GM21619 (cell line): Measurements from ENCODE around the gene CAMK1D.

Experiments used
- ATAC-seq: cut with Tn5 transposase; IDR thresholded peaks from one replicate; pipeline ENCODE4 v1.9.1; 2021; ENCODE audit not compliant: unreplicated experiment

Gene CAMK1D

GRCh38 chr10:12589291-12589690, 239.9 kb downstream of the CAMK1D start:
- no peak for ATAC-seq

DNA sequence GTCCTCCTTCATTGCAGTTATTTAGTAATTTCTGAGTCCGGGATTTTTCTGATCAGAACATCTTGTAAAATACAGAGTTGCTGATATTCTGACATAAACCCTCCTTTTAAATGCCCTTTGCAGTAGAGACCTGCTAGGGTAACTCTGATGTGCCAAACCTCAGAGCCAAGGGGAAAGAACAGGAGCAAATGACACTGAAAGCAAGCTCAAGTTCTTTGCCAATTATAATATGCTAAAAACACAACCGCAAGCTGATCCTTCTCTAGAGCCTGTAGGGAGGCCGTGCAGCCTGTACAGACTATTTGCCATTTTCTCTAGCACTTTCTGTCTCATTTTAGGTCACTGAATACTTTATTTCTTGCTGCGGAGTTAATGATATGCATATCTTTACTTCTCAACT, 240.4 kb downstream of the CAMK1D start:
- ATAC-seq = no peak

GRCh38 chr10:12590675-12591659, 241.6 kb downstream of the CAMK1D start:
- no peak for ATAC-seq

GRCh38 chr10:12592967-12593366, 243.6 kb downstream of the CAMK1D start:
- ATAC-seq = no peak

- ATAC-seq = no peak
Observed at GRCh38 chr10:12594448-12594944, 245.1 kb downstream of the CAMK1D start.

- ATAC-seq = no peak
Observed at GRCh38 chr10:12595936-12596576, 246.7 kb downstream of the CAMK1D start.

GRCh38 chr10:12597176-12597575, 247.8 kb downstream of the CAMK1D start:
- ATAC-seq = no peak

DNA sequence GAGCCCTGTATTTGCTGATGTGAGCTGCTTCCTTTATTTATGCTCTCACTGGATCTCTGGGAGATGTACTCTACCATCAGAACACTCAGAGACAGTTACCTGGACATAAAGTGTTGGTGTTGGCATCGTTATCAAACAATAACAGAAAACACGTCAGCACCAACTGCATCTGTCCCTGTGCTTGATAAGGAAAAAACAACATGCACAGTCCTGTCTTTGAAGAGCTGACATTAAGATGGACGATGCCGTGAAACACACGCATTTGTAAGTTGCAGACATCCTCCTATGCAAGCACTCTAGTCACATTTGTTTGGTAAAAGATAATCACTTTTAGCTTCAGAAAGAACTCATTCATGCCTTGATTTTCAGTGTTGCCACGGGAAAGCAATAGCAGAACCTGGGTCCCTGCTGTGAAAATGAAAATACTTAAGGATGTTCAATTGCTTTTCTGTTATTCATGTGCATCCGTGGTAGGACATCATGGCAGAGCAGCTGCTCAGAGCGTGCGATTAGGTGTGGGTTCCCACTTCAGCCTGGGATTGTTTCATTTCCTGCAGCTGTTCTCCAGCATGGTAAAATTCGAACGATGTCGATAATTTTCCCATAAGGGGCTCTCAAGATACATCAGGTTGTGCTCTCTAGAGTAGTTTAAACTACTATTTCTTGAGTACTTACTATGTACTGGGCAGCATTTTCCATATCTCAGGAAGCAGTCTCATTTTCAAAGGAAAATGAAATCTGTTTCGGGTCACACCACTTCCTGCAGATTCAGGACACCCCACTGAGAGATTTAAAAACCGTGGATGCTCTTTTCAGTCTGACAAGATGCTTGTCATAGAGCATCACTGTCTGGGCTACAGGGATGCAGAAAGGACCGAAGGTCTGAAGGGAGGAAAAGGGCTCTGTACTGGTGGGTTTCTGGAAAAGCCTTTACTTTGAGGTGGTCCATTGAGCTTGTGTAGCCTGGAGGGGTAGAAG, 248.7 kb downstream of the CAMK1D start:
- ATAC-seq = no peak

- no peak for ATAC-seq
Observed at GRCh38 chr10:12600652-12601051, 251.3 kb downstream of the CAMK1D start.

DNA sequence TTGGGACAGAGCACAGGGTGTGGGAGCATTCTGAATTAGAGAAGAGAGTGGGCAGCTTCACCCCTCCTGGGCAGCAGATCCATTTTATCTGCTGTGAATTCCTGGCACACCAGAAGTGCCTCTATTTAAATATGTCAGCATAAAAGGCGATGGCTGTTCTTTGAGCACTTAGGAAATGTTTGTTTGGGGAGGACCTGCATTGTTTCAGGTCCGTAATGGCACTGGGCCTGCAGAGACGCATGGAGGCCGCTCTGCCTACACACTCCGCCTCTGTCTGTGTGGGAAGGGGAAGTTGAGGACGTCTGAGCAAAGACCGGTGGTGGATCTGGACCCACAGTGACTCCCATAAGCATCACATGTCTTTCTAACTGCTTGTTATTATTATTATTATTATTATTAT, 253.2 kb downstream of the CAMK1D start:
- no peak for ATAC-seq

DNA sequence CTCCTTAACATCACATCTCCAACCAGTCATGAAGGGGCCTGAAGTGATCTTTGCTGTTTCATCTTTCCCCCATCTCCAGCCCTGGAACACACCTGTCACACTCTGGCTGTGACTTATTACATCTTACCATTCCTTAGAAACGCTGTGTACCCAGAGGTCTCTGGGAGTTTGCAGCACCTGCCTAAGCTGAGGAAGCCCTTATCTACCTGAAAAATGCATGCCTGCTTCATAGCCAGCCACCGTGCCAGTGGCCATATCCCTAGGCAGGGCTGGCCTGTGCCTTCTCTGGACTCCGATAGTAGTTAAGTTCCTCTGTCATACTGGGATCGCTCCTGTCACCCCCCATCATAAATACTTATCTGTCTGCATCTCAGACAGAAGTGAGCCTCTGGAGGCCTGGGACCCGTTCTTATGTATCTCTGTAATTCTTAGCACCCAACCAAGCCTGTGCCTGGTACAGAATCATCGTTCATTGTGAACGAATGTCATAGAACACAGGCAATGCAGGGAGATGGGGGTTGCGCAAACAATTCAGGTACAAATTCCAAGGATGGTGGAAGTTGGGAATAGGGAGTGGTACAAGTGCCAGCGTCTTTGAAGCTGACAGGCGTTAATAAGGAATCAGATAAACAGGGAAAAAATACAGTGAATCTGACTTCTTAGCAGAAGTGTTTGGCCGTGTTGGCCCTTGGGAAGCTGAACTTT, 254.6 kb downstream of the CAMK1D start:
- no peak for ATAC-seq

DNA sequence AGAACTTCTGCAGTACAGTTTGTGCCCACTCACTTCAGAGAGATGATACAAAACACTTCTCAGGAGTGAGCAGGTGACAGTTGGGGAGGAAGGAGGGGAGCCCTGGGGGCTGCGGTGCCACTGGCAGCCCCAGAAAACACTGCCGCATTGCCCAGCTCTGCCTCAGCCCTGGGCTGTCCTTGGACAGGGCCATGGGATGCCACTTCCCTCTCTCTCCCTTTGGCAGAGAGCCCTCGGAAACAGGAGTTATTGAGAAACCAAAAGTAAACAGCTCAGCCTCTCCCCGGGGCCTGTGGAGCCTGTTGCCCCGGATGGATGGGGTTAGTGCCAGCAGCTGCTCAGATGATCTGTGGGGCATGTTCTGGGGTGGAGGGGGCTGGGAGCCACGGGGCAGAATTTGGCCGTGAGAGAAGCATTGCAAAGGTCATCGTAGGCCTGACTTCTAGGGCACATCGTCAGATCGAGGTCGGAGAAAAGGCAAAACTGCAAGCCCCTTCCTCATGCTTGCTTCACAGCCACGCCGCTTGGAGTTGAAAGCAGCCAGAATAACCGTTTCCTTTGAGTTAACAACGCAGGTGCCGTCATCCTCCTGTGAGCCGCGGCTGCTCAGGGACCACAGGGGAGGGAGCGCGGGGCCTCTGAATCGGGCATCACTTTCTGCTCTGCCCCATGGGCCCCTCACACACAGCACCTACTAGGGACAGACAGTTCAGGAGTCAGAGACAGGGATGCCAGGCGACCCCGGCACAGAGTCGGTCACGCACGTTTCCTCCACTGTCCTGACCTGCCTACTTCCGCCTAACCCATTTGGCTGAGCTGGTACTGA, 256.4 kb downstream of the CAMK1D start:
- peak; percentile 69 for ATAC-seq

- ATAC-seq = no peak
Observed at GRCh38 chr10:12606461-12606860, 257.1 kb downstream of the CAMK1D start.

DNA sequence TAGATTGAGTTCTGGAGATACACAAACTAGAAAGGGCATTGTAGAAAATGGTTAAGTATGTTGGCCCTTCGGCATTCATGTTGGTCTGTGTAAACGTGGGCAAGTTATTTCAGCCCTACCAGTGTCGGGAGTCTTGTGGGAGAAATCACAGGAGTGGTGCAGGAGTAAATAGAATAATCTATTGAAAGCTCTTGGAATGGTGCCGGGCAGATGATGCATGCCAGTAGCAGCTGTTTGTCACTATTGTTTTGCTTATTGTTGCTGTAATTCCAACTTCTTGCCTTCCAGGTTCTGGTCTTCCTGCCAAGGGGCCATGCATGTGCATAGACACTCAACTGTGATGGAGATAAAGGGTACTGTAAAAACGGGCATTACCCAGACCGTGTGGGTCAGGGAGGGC, 259.4 kb downstream of the CAMK1D start:
- ATAC-seq = no peak

GRCh38 chr10:12609435-12609834, 260.1 kb downstream of the CAMK1D start:
- no peak for ATAC-seq

- ATAC-seq = no peak
Observed at GRCh38 chr10:12613136-12613535, 263.8 kb downstream of the CAMK1D start.

DNA sequence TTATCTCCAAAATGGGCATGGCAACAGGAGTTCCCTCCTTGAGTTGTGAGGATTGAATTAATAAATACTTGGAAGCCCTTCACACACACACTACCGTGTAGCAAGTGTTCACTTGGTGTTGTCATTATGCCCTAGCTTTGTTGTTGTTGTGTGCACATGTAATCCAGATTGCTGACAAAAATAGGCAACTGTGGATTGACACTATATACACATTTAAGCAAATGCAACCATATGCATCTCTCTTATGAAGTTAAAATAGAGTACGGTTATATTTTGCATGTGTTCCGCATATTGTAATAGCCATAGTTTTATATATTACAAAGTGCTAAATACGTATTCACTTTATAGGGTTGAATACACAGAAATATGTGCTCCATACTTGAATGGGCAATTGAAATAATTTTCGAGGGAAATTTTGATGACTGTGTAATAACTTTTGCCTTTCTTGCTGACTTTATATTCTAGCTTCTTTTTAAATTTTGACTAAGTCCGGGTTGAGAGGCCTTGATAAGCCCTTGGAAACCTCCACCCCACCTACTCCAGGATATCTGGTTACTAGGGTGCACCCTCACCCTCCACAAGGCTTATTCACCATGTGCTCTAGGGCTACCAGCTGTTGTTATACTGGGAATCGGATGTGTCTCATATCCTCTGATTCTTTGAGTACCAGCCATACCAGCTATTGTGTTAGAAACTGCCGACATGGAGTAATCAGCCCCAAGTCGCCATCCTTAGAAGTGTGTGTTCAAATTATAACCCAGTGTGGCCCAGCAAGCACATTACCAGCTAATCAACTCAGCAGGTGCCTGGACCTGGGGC, 265.0 kb downstream of the CAMK1D start:
- no peak for ATAC-seq
